Measurements from ENCODE around the gene TBRG4.

TBRG4 gene

DNA sequence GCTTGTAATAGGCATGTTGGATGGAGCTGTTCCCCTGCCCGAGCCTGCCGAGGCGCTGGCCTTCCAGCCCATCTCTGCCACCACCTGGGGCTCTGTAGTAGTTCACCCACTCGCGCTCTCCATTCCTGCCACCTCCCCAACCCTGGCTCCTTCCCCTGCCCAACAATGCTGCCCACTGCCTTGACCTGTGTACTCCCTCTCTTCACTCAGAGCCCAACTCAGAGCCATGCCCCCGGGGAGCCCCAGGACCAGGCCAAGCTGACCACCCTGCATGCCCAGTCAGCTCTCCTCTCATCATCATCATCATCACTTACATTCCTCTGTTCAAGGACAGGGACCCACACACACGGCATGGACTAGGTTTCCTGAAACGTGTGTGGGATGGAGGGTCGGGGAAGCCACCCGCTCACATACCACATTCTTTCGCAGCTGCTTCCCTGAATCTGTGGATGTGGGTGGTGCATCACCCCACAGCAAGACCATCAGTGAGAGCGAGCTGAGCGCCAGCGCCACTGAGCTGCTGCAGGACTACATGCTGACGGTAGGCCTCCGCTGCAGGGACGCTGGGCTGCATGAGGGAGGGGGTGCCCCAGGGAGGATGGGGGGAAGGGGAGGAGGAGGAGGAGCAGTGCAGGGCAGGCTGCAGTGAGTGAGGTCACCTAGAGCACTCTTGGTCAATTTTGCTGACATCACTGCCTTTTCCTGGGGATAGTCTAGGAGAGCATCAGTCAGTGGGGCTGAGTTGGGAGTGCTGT is 38.3 kb downstream of the TBRG4 start:
- DNase-seq = no peak

DNA sequence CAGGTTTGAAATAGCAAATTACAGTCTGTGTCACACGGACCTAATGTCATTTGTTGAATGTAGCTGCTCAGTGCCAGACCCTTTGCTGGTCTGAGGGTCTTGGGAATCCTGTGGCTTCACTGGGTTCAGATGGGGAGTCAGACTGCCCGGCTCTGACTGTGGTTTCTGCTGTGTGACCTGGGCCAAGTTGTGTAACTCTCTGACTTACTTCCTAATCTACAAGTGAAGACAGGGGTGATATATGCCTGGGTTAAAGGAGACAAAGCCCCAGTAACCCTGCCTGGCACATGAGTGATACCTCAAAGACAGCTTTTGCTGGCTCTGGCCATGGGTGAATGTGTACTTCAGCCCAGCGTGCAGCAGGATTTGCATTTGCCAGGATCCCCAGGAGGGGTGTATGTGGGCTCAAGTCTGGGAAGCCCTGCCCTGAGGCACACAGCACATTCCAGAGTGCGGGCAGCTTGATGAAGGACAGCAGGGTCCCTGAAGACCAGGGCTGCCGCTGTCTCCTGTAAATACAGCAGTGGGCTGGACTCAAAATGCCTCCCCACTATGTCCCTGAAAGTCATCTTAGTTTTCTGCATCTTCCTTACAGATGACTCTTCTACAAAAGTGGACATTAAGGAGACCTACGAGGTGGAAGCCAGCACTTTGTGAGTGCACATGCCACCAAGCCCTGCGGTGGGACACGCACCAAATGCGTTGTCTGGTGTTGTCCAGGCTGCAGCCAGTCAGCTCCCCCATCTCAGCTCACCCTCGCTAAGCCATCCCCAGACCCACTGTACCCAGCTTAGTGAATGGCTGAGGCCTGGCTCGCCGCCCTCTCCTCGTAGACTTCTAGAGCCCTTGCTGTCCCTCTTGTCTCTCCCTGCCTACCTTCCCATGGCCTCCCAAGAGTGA is 39.1 kb downstream of the TBRG4 start:
- DNase-seq = no peak

DNA sequence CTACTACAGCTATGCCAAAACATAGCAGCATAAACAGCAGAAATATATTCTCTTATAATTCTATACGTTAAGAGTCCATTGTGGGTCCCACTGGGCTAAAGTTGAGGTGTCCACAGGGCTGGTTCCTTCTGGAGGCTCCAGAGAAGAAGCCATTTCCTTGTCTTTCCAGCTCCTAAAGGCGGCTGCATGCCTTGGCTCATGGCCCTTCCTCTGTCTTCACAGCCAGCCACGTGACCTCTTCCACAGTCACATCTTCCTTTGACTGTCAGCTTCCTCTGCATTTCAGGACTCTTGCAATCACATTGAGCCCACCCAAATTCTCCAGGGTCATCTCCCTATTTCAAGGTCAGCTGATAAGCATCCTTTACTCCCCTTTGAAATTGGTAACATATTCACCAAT is 40.0 kb downstream of the TBRG4 start:
- no peak for DNase-seq

DNA sequence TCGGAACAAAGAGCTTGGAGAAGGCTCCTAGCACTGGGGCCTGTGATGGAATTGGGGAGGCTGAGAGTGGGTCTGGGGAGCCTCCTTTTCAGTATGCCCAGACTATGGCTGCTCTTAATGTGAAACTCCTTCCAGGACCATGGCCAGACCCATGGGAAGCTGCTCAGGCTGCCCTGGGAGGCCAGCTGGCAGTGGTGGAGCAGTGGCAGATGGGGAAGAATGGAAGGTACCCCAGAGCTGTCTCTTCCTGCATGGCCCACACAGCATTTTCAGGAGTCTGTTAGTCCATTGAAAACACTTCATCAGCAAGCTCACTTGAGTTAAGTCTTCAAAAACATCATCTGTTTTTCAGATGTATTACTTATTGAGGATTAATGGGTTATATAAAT is 41.2 kb downstream of the TBRG4 start:
- DNase-seq = no peak

GRCh38 chr7:45069444-45070253 is 41.8 kb downstream of the TBRG4 start:
- DNase-seq = no peak

- DNase-seq = no peak
Measured at GRCh38 chr7:45068236-45069023, 43.1 kb downstream of the TBRG4 start.

DNA sequence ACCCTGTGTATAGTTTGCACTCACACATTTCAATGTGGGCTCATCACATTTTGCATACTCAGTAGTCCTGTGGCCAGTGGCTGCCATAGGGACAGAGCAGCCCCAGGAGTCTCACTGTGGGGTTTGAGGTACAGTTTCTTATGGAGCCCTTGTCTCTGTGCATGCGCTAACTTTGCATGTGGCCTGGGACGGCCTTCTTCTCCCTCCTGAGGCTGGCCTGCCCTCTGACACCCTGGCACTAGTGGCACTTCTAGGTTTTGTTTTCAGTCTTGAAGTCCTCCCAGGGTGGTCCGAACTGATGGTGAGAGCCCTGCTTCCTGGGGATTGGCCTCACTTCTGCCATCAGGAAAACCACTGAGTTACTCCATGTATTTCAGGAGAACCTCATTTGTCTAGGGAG is 43.9 kb downstream of the TBRG4 start:
- no peak for DNase-seq

GRCh38 chr7:45066409-45066808 is 45.1 kb downstream of the TBRG4 start:
- no peak for DNase-seq

DNA sequence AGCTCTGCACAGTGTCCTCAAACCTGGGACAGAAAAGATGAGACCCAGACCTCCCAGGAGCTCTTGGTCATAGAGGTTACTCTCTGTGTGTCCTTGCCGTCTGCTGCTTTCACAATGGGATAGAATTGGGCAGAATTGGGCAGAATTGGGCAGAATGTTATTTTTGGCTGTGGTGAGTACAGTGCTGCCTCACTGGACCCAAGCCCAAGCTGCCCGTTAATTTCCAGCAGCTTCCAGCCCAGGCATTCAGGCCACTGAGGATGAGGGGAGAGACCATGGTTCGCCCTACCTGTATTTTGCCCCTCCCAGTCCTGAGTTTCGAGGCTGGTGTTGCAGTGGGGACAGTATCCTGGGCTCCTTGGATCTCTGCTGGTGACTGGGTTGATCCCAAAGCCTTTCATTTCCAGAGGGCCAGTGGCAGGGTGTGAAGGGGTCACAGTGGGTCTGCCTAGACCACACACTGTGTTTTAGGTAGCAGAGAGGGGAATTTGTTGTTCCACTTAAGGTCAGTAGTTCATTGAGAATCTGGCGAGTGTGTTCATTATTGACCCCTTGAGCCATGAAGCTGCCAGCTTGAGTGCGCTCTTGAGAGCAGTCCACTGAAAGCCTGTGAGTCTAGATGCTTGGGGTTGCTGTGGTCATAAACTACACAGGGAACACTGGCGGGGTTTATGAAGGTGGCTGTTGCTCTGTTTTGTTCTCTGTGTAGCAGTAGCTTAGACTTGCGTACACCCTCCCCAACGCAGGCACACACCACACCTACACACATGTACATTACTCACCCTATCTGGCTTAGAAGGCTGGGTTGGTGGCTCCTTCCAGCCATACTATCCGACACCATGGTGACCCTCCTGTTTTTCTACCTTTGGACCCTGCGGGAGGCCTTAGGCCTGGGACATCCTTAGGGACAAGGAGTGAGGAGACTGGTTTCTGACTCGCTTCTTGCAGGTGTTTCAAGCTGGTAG is 46.2 kb downstream of the TBRG4 start:
- no peak for DNase-seq

DNA sequence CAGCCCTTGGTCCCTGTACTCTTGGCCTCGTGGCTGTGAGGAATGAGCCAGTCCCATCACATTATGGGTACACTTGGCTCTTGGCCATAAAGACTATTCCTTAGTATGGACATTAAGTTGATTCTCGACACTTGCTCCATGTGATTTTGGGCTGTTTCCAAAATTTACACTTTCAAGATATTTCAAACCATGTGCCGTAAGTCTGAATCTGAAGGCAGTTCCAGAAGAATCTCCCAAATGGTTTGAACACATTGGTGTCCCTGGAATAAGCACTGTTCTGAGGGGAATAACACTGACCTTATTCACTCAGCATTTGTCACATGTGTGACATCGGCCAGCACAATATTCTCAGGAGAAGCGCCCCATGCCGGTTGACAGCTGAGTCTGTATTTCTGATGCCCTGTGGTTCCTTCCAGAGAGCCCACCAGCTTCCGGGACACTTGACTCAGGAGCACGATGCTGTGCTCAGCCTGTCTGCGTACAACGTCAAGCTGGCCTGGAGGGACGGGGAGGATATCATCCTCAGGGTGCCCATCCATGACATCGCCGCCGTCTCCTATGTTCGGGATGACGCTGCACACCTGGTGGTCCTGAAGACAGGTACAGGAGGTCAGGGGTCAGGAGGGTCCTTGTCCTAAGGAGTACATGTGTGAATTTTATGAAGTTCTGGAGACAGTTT is 47.3 kb downstream of the TBRG4 start:
- DNase-seq = no peak

GRCh38 chr7:45061806-45062425 is 49.6 kb downstream of the TBRG4 start:
- no peak for DNase-seq

DNA sequence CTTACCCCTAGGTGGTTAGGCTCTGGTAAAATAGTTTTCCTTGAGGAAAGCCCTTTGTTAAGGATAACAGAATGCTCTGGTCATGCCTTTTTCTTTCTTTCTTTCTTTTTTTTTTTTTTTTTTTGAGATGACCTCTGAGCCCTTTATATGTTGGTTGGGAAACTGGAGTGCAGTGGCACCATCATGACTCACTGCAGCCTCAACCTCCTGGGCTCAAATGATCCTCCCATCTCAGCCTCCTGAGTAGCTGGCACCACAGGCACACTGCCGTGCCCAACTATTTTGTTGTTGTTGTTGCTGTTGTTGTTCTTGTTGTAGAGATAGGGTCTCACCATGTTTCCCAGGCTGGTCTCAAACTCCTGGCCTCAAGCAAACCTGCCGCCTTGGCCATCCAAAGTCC is 50.1 kb downstream of the TBRG4 start:
- DNase-seq = no peak

GRCh38 chr7:45060295-45060694 is 51.2 kb downstream of the TBRG4 start:
- DNase-seq = no peak

- no peak for DNase-seq
Measured at GRCh38 chr7:45057878-45058277, 53.6 kb downstream of the TBRG4 start.

DNA sequence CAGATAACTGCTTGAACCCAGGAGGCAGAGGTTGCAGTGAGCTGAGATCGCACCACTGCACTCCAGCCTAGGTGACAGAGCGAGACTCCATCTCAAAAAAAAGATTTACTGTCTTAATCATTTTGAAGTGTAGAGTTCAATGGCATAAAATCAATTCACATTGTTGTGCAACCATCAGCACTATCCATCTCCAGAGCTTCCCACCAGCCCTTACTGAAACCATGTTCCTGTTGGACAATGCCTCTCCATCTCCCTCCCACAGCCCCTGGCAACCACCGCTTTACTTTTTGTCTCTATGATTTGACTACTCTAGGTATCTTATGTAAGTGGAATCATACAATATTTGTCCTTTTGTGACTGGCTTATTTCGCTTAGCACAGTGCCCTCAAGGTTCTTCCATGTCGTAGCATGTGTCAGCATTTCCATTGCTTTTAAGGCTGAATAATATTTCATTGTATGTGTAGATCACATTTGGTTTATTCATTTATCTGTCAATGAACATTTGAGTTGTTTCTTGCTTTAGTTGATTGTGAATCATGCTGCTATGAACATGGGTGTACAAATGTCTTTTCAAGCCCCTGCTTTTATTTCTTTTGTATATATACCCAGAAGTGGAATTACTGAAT is 55.8 kb downstream of the TBRG4 start:
- no peak for DNase-seq

- DNase-seq = no peak
Measured at GRCh38 chr7:45055016-45055415, 56.5 kb downstream of the TBRG4 start.

DNA sequence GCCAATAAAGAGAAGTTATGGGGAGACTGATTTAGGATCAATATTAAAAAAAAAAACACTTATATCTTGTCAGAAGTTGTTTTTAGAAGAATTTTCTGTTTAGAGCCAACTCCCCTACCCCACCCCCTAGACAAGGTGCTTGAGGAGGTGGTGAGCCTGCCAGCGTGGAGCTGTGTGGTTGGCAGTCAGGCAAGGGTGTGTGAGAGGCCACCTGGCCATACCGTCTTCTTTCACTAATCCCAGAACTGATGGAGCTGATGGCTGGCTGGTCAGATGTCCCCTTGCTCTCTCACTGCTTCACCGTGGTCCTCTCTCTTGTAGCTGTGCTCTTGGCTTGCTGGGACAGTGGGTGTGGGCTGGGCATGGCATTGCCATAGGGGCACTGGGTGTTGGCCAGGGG is 57.1 kb downstream of the TBRG4 start:
- DNase-seq = no peak

DNA sequence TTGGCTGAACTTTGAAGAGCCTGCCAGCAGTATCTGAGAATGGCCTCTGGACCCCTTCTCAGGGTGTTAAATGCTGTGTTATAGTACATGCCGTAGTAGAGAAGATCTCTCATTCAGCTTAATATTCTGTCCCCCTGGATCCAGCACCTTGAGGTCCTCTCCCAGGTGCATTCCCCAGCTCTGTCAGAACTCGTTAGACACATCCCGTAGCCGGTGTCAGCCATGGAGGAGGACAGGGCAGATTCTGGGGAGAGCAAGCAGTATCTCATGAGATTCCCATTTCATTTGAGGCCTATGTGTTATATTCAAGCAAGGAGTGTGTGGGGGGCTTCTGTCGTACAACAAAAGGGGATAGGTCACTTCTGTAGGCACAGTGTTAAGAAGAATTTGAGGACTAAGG is 57.6 kb downstream of the TBRG4 start:
- no peak for DNase-seq

DNA sequence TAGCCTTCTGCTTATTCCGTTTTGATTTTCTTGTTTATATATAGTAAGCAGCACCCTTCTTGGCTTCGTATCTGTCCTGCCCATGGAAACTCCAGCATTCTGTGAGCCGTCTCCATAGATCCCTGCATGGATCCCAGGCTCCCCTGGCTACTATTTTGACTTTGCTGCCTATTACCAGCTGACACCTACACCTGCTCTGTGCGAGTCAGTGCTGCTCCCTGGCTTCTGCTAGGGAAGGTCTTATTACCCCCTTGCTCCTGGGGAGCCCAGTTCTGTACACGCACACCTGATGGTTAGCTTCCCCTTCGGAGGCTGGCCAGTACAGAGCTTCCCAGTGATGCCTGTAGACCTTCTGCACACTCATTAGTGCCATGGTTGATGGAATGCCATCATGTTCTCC is 58.1 kb downstream of the TBRG4 start:
- no peak for DNase-seq

GRCh38 chr7:45052011-45052410 is 59.5 kb downstream of the TBRG4 start:
- DNase-seq = no peak

Measured in amniotic stem cell (primary cell).